Stimulated activated CD8-positive, alpha-beta memory T cell treated with anti-CD3 and anti-CD28 coated beads, Interleukin-12 subunit alpha, Interleukin-12 subunit beta, amount 100 ng/mL, for 4 hours (primary cell): ENCODE data around the gene ITSN1.

ENCODE experiments used
- DNase-seq: peaks from one replicate; pipeline ENCODE4 v3.0.0-alpha.2; 2020; ENCODE audit warnings: low read depth

The ITSN1 gene

DNA sequence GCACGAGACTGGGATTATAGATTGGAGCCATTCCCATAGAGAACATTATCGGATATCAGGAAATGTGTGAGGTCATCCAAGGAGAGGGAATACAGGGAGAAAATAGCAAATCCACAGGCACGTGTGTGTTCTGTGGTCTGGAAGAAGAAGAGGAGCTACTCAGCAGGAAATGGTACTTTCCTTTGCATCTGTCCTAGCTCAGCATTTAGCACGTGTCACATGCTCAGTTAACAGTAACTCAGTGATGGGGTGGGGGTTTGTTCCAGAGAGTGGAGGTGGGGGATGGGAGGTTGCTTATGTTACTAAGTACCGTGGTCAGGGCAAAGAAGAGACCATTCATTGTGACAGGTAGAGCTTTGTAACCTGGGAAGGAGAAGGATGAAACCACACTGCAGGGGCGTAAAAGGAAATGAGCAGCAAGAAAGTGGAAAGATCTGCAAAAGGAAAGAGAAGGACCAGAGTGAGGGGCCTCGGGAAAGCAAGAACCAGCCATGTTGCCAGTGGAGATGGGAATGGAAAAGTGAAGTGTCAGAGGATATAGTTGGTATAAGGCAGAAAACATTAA, 172.9 kb downstream of the ITSN1 start:
- DNase-seq: no peak

- no peak for DNase-seq
These were observed 173.9 kb downstream of the ITSN1 start for GRCh38 chr21:33816174-33816573.

DNA sequence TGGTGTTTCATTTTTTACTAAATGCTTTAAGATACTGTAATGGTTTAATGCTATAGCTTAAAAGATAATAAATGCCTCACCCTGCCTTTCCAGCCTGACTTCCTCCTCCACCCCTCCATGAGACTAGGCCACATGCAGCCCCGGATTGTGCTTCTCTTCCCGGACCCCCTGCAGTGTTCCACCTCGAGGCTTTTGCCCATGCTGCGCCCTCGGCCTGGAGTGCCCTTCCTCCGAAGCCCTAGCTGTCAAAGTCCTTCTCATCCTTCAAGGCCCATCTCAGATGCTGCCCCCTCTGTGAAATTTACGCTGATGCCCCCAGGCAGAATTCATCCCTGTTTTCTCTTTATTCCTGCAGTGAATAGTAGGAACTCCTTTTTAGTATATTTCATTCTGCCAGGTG, 174.8 kb downstream of the ITSN1 start:
- no peak for DNase-seq

DNA sequence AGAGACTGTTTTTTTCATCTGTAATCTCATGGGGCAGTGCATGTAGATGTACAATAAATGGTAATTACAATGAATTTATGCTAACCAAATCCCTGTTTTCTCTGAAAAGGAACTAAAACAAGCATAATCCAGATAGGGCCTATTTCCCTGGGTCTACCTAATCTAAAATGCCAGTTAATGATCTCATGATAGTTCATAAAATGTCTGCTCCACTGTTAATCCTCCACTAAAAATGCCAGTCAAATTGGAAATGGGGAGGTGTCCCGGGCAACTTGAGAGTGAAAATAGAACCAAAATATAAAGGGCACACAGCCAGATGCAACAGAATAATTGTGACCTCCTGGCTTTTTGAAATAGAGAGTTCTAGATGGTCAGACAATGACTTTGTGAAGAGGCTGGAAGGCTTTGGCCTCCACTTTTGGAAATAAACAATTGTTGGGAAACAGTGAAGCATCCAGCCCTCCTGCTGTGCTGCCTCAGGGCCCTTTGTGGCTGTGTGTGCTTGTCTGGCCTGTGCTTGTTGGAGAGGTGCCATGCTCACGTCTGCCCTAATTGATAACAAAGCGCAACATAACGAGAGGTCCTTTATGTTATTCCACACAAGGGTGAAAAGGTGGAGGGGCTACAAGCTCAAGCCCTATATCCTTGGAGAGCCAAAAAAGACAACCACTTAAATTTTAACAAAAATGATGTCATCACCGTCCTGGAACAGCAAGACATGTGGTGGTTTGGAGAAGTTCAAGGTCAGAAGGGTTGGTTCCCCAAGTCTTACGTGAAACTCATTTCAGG, 175.6 kb downstream of the ITSN1 start:
- no peak for DNase-seq

- DNase-seq: no peak
These were observed 178.0 kb downstream of the ITSN1 start for GRCh38 chr21:33820230-33820770.

- DNase-seq: no peak
These were observed 178.5 kb downstream of the ITSN1 start for GRCh38 chr21:33820798-33821197.

DNA sequence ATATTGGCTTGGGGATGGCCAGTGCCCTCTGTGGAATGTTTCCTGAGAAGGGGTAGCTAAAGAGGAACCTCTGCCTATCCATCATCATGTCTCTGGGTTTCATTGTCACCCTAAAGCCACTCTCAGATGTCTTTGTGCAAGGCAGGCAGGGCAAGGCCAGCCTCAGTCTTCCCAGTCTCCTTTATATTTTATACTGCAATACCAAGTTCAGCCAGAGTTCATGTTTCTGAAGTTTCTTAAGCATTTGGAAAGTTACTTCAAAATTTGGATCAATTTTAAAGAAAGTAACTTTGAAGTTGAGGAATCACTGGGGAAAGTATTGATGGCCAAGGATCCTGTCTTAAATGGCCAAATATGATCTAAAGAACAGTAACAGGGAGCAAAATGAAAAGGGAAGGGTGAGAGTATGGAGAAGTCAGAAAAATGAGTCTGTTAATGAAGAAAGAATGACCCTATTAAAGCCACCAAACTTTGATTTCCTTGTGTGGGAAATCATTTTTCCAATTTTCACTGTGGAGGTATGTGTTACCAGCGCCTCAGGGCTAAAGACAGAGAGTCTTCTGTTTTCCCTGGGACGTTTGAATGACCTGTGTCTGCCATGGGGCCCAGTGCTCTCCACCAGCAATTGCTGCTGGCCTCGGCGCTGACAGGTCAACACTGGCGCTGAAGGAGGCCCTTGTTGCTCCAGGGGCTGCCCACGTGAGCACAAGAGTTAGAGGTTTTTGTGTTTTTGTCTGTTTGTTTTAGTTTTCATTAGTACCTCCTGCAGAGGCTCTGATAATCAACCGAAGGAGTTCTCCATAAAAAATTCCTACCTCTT, 179.4 kb downstream of the ITSN1 start:
- no peak for DNase-seq

GRCh38 chr21:33824156-33824941, 182.0 kb downstream of the ITSN1 start:
- no peak for DNase-seq

GRCh38 chr21:33825419-33825818, 183.1 kb downstream of the ITSN1 start:
- no peak for DNase-seq

- no peak for DNase-seq
These were observed 183.6 kb downstream of the ITSN1 start for GRCh38 chr21:33825915-33826314.

DNA sequence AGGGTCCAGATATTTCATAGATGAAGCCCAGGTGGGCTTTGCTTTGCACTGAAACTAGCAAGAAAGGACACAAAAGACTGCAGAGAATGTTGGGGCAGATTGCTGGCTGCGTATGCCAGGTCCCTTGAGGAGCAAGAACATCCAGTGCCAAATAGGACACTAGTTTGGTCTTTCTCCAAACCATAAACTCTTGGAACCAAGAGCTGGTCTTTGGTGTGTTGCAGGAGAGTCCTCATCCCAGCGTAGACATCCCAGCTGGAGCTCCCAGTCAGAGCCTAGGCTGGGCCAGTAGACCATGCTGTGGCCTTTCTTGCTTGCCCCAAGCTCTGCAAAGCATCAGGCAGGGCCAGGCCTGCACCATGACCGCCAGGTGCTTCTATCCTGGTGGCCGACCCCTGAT, 185.8 kb downstream of the ITSN1 start:
- DNase-seq: no peak

GRCh38 chr21:33828577-33828976, 186.3 kb downstream of the ITSN1 start:
- no peak for DNase-seq

DNA sequence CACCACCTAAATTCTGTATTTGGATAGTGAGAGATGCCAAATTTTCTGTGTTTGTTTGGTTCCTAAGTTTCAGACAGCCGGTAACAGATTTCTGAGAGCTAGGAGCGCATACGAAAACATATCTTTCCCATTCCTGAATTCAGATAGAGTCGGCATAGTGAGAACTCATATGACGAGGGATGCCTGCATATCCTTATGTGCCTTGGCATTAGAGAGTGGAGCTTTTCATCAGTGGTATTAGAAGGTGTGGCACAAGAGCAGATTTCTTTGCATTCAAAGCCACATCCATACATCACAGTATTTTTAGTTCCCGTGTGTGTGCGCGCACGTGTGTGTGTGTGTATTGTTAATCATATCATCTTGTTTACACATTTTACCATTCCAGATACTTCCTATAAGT, 187.5 kb downstream of the ITSN1 start:
- DNase-seq: no peak

- DNase-seq: no peak
These were observed 189.8 kb downstream of the ITSN1 start for GRCh38 chr21:33831962-33832659.

DNA sequence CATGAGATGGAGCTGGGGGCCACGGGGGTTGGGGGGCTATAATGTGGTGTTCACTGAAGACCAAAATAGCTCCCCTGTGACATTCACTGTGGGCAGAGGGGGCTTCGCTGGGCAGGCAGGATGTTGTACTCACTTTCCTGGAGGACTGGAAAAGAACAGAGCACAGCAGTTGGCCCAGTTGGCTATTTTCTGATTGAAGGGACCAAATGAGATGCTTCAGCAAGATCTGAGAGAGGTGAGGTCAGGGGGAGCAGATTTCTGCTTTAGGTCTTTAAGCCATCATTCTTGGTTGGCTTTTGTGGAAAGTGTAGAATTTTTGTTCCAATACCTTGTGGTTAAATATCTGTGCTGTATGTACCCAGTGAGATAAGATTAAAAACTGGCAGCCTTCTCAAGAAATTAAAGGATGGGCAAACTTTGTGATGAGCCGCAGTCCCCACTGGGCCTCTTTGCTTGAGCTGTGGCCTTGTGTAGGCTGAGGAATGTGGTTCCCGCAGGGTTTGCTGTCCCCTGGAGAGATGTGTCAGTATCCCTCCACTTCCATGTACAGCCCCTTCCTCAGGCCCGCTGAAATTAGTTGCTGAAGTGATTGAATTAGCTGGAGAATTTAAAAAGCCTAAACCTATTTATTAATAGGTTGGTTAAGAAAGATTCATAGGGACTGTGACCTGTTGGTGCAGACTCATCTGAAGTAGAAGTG, 192.7 kb downstream of the ITSN1 start:
- no peak for DNase-seq

- DNase-seq: no peak
These were observed 193.6 kb downstream of the ITSN1 start for GRCh38 chr21:33835920-33836319.

DNA sequence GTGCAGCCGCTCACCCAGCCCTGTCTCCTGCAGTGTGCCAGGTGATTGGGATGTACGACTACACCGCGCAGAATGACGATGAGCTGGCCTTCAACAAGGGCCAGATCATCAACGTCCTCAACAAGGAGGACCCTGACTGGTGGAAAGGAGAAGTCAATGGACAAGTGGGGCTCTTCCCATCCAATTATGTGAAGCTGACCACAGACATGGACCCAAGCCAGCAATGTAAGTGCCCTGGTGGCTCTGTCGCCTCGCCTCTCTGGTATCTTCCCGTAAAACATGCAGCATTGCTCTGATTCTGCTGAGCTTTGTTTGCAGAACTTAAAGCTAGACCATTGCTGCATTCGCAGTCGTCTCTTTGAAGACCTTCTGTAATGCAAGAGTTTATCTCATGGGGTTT, 194.1 kb downstream of the ITSN1 start:
- DNase-seq: no peak

GRCh38 chr21:33839167-33839716, 196.9 kb downstream of the ITSN1 start:
- no peak for DNase-seq

GRCh38 chr21:33839806-33840205, 197.5 kb downstream of the ITSN1 start:
- no peak for DNase-seq

DNA sequence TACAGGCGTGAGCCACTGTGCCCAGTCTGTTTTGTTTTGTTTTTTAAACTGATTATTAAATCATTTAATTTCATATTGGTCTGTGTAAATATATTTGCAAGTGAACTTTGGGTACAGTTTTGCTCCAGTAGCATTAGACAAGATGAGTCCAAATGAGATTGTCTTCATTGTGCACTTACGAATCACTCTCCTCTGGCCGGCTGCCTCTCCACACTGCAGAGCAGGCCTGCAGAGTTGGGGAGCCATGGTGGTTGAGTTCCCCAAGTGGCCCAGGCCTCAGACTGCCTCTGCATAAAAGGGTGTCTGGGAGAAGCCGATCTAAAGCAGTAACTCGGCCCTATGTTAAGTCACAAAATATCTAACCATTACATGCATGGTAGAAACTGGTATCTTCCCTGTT, 198.5 kb downstream of the ITSN1 start:
- no peak for DNase-seq
